PC-9 (cell line): ENCODE data around the gene MFAP2. TPM values are rescaled to one million over a fixed set of nuclear protein-coding genes. Genes with fewer than 3 reads are reported as not detected.

Source experiments
- BruUV-seq: library from RNA; stranded (reverse); fragments of 400-500 nt; replicated peaks from 2 replicates; lab custom pipeline; 2021; lab: Mats Ljungman, UMichigan
- CTCF ChIA-PET: fragments of 300-600 bp; sonication (Branson Sonifier 250); formaldehyde crosslinking; loops from one replicate; lab custom pipeline; 2022; ENCODE audit warnings: antibody characterized with exemption; lab: Charles Lee
- POLR2A ChIA-PET: fragments of 300-600 bp; sonication (Branson Sonifier 250); formaldehyde crosslinking; loops from one replicate; lab custom pipeline; 2022; ENCODE audit warnings: antibody characterized with exemption; ENCODE audit not compliant: unreplicated experiment; lab: Charles Lee
- DNase-seq, 2 experiments: peaks; one replicate each; pipeline versions ENCODE4 v3.0.0 to v3.0.0-alpha.2; 2015 to 2022; ENCODE audit warnings: mixed read lengths in 1 of 2
- H2AFZ ChIP-seq: fragments of 200-600 bp; sonication (generic); 2 replicates; pipeline ENCODE4 v1.8.1; 2017; ENCODE audit warnings: antibody characterized with exemption
- H3F3A ChIP-seq: fragments of 200-600 bp; sonication (generic); 2 replicates; pipeline ENCODE4 v1.8.1; 2017; ENCODE audit warnings: antibody characterized with exemption, mild to moderate bottlenecking, low read depth; ENCODE audit not compliant: insufficient read depth
- H3K27ac ChIP-seq: fragments of 200-600 bp; sonication (generic); 2 replicates; pipeline ENCODE4 v1.6.1; 2016; ENCODE audit warnings: mixed run types
- H3K27me3 ChIP-seq: fragments of 200-600 bp; sonication (generic); 2 replicates; pipeline ENCODE4 v1.6.1; 2016; ENCODE audit warnings: low read depth, mixed run types; ENCODE audit not compliant: insufficient read depth
- H3K36me3 ChIP-seq: fragments of 200-600 bp; sonication (generic); 2 replicates; pipeline ENCODE4 v1.6.1; 2016; ENCODE audit warnings: low read depth, mixed run types
- H3K4me1 ChIP-seq: fragments of 200-600 bp; sonication (generic); replicated peaks from 2 replicates; pipeline ENCODE4 v1.6.1; 2016; ENCODE audit warnings: mixed run types; ENCODE audit not compliant: insufficient read depth
- H3K4me2 ChIP-seq: fragments of 200-600 bp; sonication (generic); 2 replicates; pipeline ENCODE4 v1.6.1; 2017; ENCODE audit warnings: mixed run types
- H3K4me3 ChIP-seq: fragments of 200-600 bp; sonication (generic); 2 replicates; pipeline ENCODE4 v1.6.1; 2016; ENCODE audit warnings: mixed run types
- H3K79me2 ChIP-seq: fragments of 200-600 bp; sonication (generic); 2 replicates; pipeline ENCODE4 v1.6.1; 2017; ENCODE audit warnings: low read depth, mixed run types
- H3K9me2 ChIP-seq: fragments of 200-600 bp; sonication (generic); 2 replicates; pipeline ENCODE4 v1.8.1; 2017; ENCODE audit warnings: mild to moderate bottlenecking; ENCODE audit not compliant: insufficient read depth
- H3K9me3 ChIP-seq: fragments of 200-600 bp; sonication (generic); 2 replicates; pipeline ENCODE4 v1.8.1; 2016; ENCODE audit warnings: low read depth; ENCODE audit not compliant: insufficient read depth
- H4K20me1 ChIP-seq: fragments of 200-600 bp; sonication (generic); 2 replicates; pipeline ENCODE4 v1.8.1; 2017; ENCODE audit not compliant: insufficient read depth
- EZH2 ChIP-seq: fragments of 200-600 bp; sonication (generic); IDR thresholded peaks from 2 replicates; pipeline ENCODE4 v1.8.0; 2017; ENCODE audit warnings: antibody characterized with exemption, low read depth
- intact Hi-C: fragments of 100-400 bp; cut with micrococcal nuclease; formaldehyde crosslinking; loops from one replicate; pipeline ENCODE4 v1.10.0; 2022; ENCODE audit not compliant: unreplicated experiment
- total RNA-seq: library from RNA; stranded (reverse); gene quantifications from 2 replicates; pipeline ENCODE4 v1.2.3, GENCODE V29; 2021
- TF ChIP-seq, protein P1 (sequence below): fragments of 200-600 bp; sonication (generic); conservative IDR thresholded peaks from 2 replicates; pipeline ENCODE4 v1.6.1; 2017; ENCODE audit warnings: mixed run types, antibody characterized with exemption, mild to moderate bottlenecking, moderate library complexity

MFAP2 gene
- total RNA-seq, 1 experiment from 2014 or later = 6.3 TPM

GRCh38 chr1:17023573-17023972, 43.2 kb upstream of the MFAP2 start:
- no peak for DNase-seq
- TF ChIP-seq, protein P1, sequence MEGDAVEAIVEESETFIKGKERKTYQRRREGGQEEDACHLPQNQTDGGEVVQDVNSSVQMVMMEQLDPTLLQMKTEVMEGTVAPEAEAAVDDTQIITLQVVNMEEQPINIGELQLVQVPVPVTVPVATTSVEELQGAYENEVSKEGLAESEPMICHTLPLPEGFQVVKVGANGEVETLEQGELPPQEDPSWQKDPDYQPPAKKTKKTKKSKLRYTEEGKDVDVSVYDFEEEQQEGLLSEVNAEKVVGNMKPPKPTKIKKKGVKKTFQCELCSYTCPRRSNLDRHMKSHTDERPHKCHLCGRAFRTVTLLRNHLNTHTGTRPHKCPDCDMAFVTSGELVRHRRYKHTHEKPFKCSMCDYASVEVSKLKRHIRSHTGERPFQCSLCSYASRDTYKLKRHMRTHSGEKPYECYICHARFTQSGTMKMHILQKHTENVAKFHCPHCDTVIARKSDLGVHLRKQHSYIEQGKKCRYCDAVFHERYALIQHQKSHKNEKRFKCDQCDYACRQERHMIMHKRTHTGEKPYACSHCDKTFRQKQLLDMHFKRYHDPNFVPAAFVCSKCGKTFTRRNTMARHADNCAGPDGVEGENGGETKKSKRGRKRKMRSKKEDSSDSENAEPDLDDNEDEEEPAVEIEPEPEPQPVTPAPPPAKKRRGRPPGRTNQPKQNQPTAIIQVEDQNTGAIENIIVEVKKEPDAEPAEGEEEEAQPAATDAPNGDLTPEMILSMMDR = no peak
- TF ChIP-seq EZH2 = no peak
- BruUV-seq = no TSS peak
- Histone ChIP-seq H3K9me2 (no peaks in the 10 kb centered on the region), H3K27ac (no peak overlapping the region), H4K20me1 (no peaks in the 10 kb centered on the region), H3K9me3 (no peaks in the 10 kb centered on the region), H3K27me3 (no peaks in the 10 kb centered on the region), H3K4me3 (no peak overlapping the region), H3K36me3 (no peaks in the 10 kb centered on the region; the same call in 1 of the 2 replicates), H2AFZ (no peak overlapping the region), H3F3A (no peaks in the 10 kb centered on the region), H3K79me2 (no peaks in the 10 kb centered on the region), H3K4me1 (no peaks in the 10 kb centered on the region), H3K4me2 (no peak overlapping the region)
- ChIA-PET POLR2A (no interaction called here), CTCF (no interaction called here)
- intact Hi-C loops = no loop called here

DNA sequence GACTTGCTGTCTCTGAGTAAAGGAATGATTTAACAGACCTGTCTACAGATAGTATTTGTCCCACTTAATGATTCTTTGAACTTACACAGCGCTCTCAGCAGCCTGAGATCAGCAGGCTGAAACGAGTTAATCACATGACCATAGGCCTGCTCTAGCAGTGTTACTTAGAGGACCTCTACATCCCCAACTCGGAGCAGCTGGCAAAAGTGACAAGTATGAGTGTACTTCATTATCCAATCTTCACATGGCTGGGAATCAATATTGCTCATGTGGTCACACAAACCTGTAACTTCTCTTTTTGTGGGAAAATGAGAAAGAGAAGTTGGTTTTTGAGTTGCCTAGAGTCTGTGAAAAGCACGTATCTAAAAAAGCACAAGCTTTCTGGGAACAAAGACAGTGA, 42.7 kb upstream of the MFAP2 start:
- Histone ChIP-seq H3K9me3 (no peaks in the 10 kb centered on the region), H3K4me2 (no peak overlapping the region), H3F3A (no peaks in the 10 kb centered on the region), H3K4me1 (no peaks in the 10 kb centered on the region), H3K27me3 (no peaks in the 10 kb centered on the region), H2AFZ (no peak overlapping the region), H3K79me2 (no peaks in the 10 kb centered on the region), H3K36me3 (no peaks in the 10 kb centered on the region; the same call in 1 of the 2 replicates), H4K20me1 (no peaks in the 10 kb centered on the region), H3K27ac (no peak overlapping the region), H3K4me3 (no peak overlapping the region), H3K9me2 (no peaks in the 10 kb centered on the region)
- BruUV-seq = no TSS peak
- POLR2A ChIA-PET = no interaction called here
- no peak for DNase-seq
- TF ChIP-seq, protein P1 = no peak
- no peak for TF ChIP-seq EZH2
- CTCF ChIA-PET = no interaction called here
- intact Hi-C loops = no loop called here

GRCh38 chr1:17021896-17022295, 41.5 kb upstream of the MFAP2 start:
- Histone ChIP-seq H3K79me2 (no peaks in the 10 kb centered on the region), H3K27ac (no peak overlapping the region), H3K9me3 (no peaks in the 10 kb centered on the region), H4K20me1 (no peaks in the 10 kb centered on the region), H2AFZ (no peak overlapping the region), H3K4me1 (no peaks in the 10 kb centered on the region), H3F3A (no peaks in the 10 kb centered on the region), H3K27me3 (no peaks in the 10 kb centered on the region), H3K4me2 (no peak overlapping the region), H3K4me3 (no peak overlapping the region), H3K36me3 (no peaks in the 10 kb centered on the region), H3K9me2 (no peaks in the 10 kb centered on the region)
- BruUV-seq = no TSS peak
- intact Hi-C loops = no loop called here
- no peak for TF ChIP-seq EZH2
- TF ChIP-seq, protein P1 = no peak
- POLR2A ChIA-PET = no interaction called here
- DNase-seq = no peak
- CTCF ChIA-PET = no interaction called here
